AG04449 (cell line): ENCODE data around the gene CRY2.
A peak's percentile ranks its signal among the peaks of the same experiment; 100 is the strongest.

Experiments
- CTCF ChIA-PET: fragments of 350-600 bp; formaldehyde crosslinking; extraction: SDS; loops from one replicate; lab custom pipeline; 2021; ENCODE audit warnings: antibody characterized with exemption; lab: Yijun Ruan, JAX
- POLR2A ChIA-PET: fragments of 400-600, 350-600 bp; formaldehyde crosslinking; extraction: SDS; loops from one replicate; lab custom pipeline; 2020; ENCODE audit warnings: antibody characterized with exemption, inconsistent platforms; lab: Yijun Ruan, JAX
- DNase-seq: peaks from one replicate; pipeline ENCODE4 v3.0.0-alpha.2; 2010; ENCODE audit warnings: low read depth, low spot score
- H3K4me3 ChIP-seq: 2 replicates; pipeline ENCODE4 v1.5.1; 2011; ENCODE audit warnings: low read depth, mild to moderate bottlenecking, control low read depth, low read length
- TF ChIP-seq, protein P1 (sequence below): IDR thresholded peaks from one replicate; pipeline ENCODE4 v1.5.1; 2011; ENCODE audit warnings: mild to moderate bottlenecking, moderate library complexity, low read length, control low read depth, inconsistent platforms; ENCODE audit not compliant: insufficient read depth; ENCODE audit errors: missing control alignments

Gene CRY2

DNA sequence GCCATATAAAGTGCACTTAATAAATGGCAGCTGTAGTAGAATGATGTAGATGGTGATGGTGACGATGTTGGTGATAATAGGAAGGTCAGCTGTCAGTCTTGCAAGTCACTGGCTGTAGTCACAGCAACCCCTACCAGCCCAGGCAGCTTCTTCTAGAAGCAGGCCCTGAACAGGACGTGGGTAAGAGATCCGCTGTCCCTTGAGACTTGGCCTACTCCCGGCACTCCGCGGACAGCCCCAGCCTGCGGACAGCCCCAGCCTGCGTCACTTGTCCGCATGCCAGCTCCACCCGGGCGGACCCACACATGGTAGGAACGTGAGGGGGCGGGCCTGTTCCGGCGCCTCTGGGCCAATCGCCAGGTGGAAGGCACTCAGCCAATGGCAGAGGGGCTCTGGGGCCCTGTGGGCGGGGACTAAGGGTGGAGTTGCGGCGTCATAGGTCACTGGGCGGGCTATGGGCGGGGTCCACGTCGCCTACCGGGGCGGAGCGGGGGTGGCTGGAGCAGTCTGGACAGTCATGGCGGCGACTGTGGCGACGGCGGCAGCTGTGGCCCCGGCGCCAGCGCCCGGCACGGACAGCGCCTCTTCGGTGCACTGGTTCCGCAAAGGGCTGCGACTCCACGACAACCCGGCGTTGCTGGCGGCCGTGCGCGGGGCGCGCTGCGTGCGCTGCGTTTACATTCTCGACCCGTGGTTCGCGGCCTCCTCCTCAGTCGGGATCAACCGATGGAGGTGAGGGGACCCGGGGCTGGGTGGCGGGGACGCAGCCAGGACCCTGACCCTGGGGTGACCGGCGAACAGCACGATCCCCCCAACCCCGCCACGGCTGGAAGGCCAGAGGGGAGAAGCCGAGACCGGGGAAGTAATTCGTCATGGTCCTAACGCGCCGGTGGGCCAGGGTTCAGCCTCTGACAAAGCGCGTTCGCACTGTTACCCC is at the start of gene CRY2:
TSS of gene CRY2 (plus strand) at position 502 of the 937 bp plus-strand sequence. CDS start at position 518, 16 bp downstream.
- ChIA-PET CTCF (interaction anchor here (0.7 to 6.7 kb wide), 6 partner anchors 11 to 159 kb away, joined by 3 to 118 read pairs (median 26); no protein-coding TSS in a partner anchor), POLR2A (interaction anchor here (0.5 to 1.6 kb wide), 6 partner anchors 9 to 445 kb away, joined by 3 to 10 read pairs (median 4); partner anchors contain the start of gene PEX16)
- peak; percentile 93 for DNase-seq
- TF ChIP-seq, protein P1, sequence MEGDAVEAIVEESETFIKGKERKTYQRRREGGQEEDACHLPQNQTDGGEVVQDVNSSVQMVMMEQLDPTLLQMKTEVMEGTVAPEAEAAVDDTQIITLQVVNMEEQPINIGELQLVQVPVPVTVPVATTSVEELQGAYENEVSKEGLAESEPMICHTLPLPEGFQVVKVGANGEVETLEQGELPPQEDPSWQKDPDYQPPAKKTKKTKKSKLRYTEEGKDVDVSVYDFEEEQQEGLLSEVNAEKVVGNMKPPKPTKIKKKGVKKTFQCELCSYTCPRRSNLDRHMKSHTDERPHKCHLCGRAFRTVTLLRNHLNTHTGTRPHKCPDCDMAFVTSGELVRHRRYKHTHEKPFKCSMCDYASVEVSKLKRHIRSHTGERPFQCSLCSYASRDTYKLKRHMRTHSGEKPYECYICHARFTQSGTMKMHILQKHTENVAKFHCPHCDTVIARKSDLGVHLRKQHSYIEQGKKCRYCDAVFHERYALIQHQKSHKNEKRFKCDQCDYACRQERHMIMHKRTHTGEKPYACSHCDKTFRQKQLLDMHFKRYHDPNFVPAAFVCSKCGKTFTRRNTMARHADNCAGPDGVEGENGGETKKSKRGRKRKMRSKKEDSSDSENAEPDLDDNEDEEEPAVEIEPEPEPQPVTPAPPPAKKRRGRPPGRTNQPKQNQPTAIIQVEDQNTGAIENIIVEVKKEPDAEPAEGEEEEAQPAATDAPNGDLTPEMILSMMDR, result no peak
- peak within 1 kb of the TSS; percentile 95 for H3K4me3 ChIP-seq

DNA sequence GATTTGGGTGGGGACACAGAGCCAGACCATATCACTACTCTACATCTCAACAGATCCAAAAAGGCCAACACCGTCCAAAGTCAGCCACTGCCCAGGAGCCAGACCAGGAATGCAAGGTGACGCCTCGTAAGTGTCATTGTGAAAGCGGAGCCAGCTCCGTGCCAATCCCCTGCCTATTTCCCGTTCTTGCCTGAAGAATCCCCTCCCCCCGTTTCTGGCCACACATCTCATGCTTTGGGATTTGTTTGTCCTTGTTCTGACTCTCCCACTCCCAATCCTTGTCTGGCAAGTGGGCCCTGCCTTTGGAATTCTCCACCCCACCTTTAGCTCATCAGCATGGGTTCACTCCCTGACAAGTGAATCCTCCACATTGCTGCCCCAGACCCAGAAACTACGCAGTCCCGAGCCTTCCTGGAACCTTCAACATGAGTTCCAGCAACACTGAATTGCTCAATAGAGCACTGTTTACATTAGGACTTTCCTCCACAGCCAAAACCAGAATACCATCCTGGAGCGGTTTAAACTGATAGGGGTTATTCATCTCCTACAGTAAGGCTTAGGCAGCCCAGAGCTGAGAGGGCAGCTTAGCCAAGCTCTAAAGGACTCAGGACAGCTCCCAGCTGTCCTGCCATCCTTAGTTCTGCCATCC is 48.4 kb upstream of the CRY2 start:
- H3K4me3 ChIP-seq, result no peak overlapping the region
- DNase-seq, result no peak
- POLR2A ChIA-PET, result no interaction called here
- CTCF ChIA-PET, result interaction anchor here (2.4 kb wide), 1 partner anchor 27 kb away, joined by 9 read pairs; no protein-coding TSS in a partner anchor
- TF ChIP-seq, protein P1, result no peak

GRCh38 chr11:45799562-45799961 is 47.7 kb upstream of the CRY2 start:
- TF ChIP-seq, protein P1, result no peak
- POLR2A ChIA-PET, result no interaction called here
- no peak overlapping the region for H3K4me3 ChIP-seq
- CTCF ChIA-PET, result interaction anchor here (2.4 kb wide), 1 partner anchor 28 kb away, joined by 9 read pairs; no protein-coding TSS in a partner anchor
- DNase-seq, result no peak

GRCh38 chr11:45800261-45800660 is 47.0 kb upstream of the CRY2 start:
- CTCF ChIA-PET, result interaction anchor here (2.4 kb wide), 1 partner anchor 29 kb away, joined by 9 read pairs; no protein-coding TSS in a partner anchor
- TF ChIP-seq, protein P1, result no peak
- POLR2A ChIA-PET, result no interaction called here
- no peak overlapping the region for H3K4me3 ChIP-seq
- no peak for DNase-seq

DNA sequence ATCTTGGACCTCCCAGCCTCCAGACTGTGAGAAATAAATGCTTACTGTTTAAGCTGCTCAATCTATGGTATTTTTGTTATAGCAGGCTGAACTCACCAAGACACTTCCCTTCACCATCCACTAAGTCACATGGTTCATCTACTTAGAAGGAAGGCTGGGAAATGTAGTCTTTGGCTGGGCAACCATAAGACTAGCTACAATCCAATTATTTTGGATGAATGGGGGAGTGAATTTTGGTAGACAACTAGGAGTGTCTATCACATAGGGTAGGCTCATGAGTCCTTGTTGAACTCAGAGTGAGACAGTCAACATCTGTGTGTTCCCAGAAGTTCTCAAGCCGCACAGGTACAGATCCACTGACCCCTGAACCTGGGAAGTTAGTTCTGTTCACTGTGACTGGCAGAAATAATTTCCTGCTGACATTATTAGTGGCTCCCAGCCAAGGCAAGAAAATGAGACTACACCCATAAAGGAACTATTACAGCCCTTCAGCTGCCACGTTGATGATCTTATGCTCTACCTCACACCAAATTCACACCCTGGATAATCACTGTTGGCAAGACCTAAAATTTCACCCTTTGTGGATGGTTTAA is 45.5 kb upstream of the CRY2 start:
- H3K4me3 ChIP-seq, result no peak overlapping the region
- ChIA-PET POLR2A (no interaction called here), CTCF (interaction anchor here (2.1 kb wide), 1 partner anchor 31 kb away, joined by 10 read pairs; no protein-coding TSS in a partner anchor)
- no peak for DNase-seq
- TF ChIP-seq, protein P1, result no peak
